Endothelial cell of umbilical vein (primary cell): ENCODE data around the gene IL6ST. TPM values are rescaled to one million over a fixed set of nuclear protein-coding genes. Genes with fewer than 3 reads are reported as not detected.
A peak's percentile ranks its signal among the peaks of the same experiment; 100 is the strongest.

Experiments used
- BruUV-seq: library from RNA; stranded (reverse); fragments of 400-500 nt; replicated peaks from 2 replicates; lab custom pipeline; 2021; lab: Mats Ljungman, UMichigan
- CTCF ChIA-PET: fragments of 300-600, 350-600 bp; sonication (Branson Sonifier 250); formaldehyde crosslinking; loops from one replicate; lab custom pipeline; 2021; ENCODE audit warnings: antibody characterized with exemption, inconsistent platforms; lab: Charles Lee
- POLR2A ChIA-PET: fragments of 300-600, 350-600 bp; sonication (Branson Sonifier 250); formaldehyde crosslinking; loops from one replicate; lab custom pipeline; 2021; ENCODE audit warnings: antibody characterized with exemption, inconsistent platforms; lab: Charles Lee
- DNase-seq: peaks from one replicate; pipeline ENCODE4 v3.0.0-alpha.2; 2011; ENCODE audit warnings: low read depth, low spot score
- FAIRE-seq: peaks from 2 replicates; lab custom pipeline; 2011; peaks lifted over from hg19 to GRCh38; lab: Jason Lieb, UNC
- H2AFZ ChIP-seq: 2 replicates; pipeline ENCODE4 v1.6.0; 2012; ENCODE audit warnings: low read depth, low read length, control low read depth, inconsistent platforms
- H3K27ac ChIP-seq: 2 replicates; pipeline ENCODE4 v1.5.1; 2011; ENCODE audit warnings: low read depth, mild to moderate bottlenecking, control low read depth, low read length, moderate library complexity; ENCODE audit not compliant: insufficient read depth
- H3K27me3 ChIP-seq, 2 experiments: 2 replicates each; pipeline versions ENCODE4 v1.6.0 to v1.6.1; 2011; ENCODE audit warnings: low read length in 2 of 2, mixed read lengths in 1 of 2; ENCODE audit not compliant: control insufficient read depth in 2 of 2, insufficient read depth in 2 of 2
- H3K36me3 ChIP-seq, 2 experiments: 2 replicates in 1 of 2; 3 replicates in 1 of 2; pipeline ENCODE4 v1.5.1; 2011; ENCODE audit warnings: low read length in 2 of 2, mild to moderate bottlenecking in 1 of 2, moderate library complexity in 1 of 2; ENCODE audit not compliant: control insufficient read depth in 2 of 2, insufficient read depth in 2 of 2; ENCODE audit errors: extremely low read depth in 1 of 2
- H3K4me1 ChIP-seq: 3 replicates; pipeline ENCODE4 v1.5.1; 2011; ENCODE audit warnings: mild to moderate bottlenecking, low read length; ENCODE audit not compliant: control insufficient read depth, insufficient read depth; ENCODE audit errors: extremely low read depth
- H3K4me2 ChIP-seq: 2 replicates; pipeline ENCODE4 v1.6.1; 2011; ENCODE audit warnings: low read length, control low read depth, mixed read lengths; ENCODE audit not compliant: insufficient read depth
- H3K4me3 ChIP-seq, 3 experiments: fragments of 200-600 bp in 1 of 3; sonication (generic), shearing (Covaris generic) in 1 of 3; replicated peaks in 1 of 3; 2 replicates each; pipeline ENCODE4 v1.5.1; 2011 to 2016; ENCODE audit warnings: control low read depth in 3 of 3, low read length in 3 of 3, mild to moderate bottlenecking in 2 of 3, inconsistent platforms in 1 of 3, low read depth in 1 of 3, moderate library complexity in 1 of 3; ENCODE audit not compliant: insufficient read depth in 1 of 3
- H3K79me2 ChIP-seq: 2 replicates; pipeline ENCODE4 v1.6.0; 2012; ENCODE audit warnings: low read length, inconsistent platforms; ENCODE audit not compliant: control insufficient read depth, insufficient read depth
- H3K9ac ChIP-seq: replicated peaks from 2 replicates; pipeline ENCODE3; 2011; ENCODE audit warnings: low read length, control low read depth; ENCODE audit not compliant: insufficient read depth; ENCODE audit errors: extremely low read depth
- H3K9me1 ChIP-seq: replicated peaks from 3 replicates; pipeline ENCODE4 v1.6.0; 2011; ENCODE audit warnings: mild to moderate bottlenecking, low read length; ENCODE audit not compliant: control insufficient read depth, insufficient read depth; ENCODE audit errors: extremely low read depth
- H3K9me3 ChIP-seq: replicated peaks from 2 replicates; pipeline ENCODE4 v1.5.1; 2012; ENCODE audit warnings: low read length, inconsistent platforms; ENCODE audit not compliant: control insufficient read depth, insufficient read depth
- H4K20me1 ChIP-seq: replicated peaks from 2 replicates; pipeline ENCODE3; 2011; ENCODE audit warnings: mild to moderate bottlenecking, low read length; ENCODE audit not compliant: control insufficient read depth, insufficient read depth; ENCODE audit errors: extremely low read depth
- CTCF ChIP-seq, 2 donors: IDR thresholded peaks; 1 replicate in 1 of 2; 2 replicates in 1 of 2; pipeline ENCODE4 v1.5.1; 2011; ENCODE audit warnings: low read length in 2 of 2, mild to moderate bottlenecking in 2 of 2, moderate library complexity in 2 of 2, control low read depth in 1 of 2, inconsistent platforms in 1 of 2, low read depth in 1 of 2; ENCODE audit not compliant: insufficient read depth in 1 of 2; ENCODE audit errors: extremely low read depth in 1 of 2
- EZH2 ChIP-seq: IDR thresholded peaks from 2 replicates; pipeline ENCODE4 v1.6.1; 2012; ENCODE audit warnings: borderline replicate concordance, low read depth, mild to moderate bottlenecking, moderate library complexity, low read length, inconsistent platforms; ENCODE audit not compliant: severe bottlenecking
- FOS ChIP-seq: IDR thresholded peaks from 2 replicates; pipeline ENCODE4 v1.6.1; 2011; ENCODE audit warnings: mild to moderate bottlenecking, low read length, moderate library complexity, borderline replicate concordance; ENCODE audit not compliant: insufficient read depth
- GATA2 ChIP-seq: IDR thresholded peaks from 2 replicates; pipeline ENCODE4 v1.7.0; 2011; ENCODE audit warnings: low read depth, mild to moderate bottlenecking, moderate library complexity, mixed read lengths, low read length; ENCODE audit not compliant: insufficient read length, insufficient read depth
- JUN ChIP-seq: IDR thresholded peaks from 2 replicates; pipeline ENCODE4 v1.6.1; 2011; ENCODE audit warnings: borderline replicate concordance, low read depth; ENCODE audit not compliant: insufficient read length, insufficient read depth
- MAX ChIP-seq: IDR thresholded peaks from 2 replicates; pipeline ENCODE4 v1.6.1; 2011; ENCODE audit not compliant: insufficient read depth, insufficient read length
- MYC ChIP-seq: IDR thresholded peaks from one replicate; pipeline ENCODE4 v1.6.1; 2011; ENCODE audit warnings: mild to moderate bottlenecking, low read depth, low read length
- POLR2A ChIP-seq: IDR thresholded peaks from 2 replicates; pipeline ENCODE4 v1.6.1; 2012; ENCODE audit warnings: low read depth, mild to moderate bottlenecking, control low read depth, low read length
- POLR2AphosphoS5 ChIP-seq: IDR thresholded peaks from 2 replicates; pipeline ENCODE4 v1.6.1; 2012; ENCODE audit warnings: low read depth, mild to moderate bottlenecking, control low read depth, low read length, moderate library complexity; ENCODE audit not compliant: insufficient read depth
- dilution Hi-C: fragments of 300-500 bp; cut with MboI; formaldehyde crosslinking; loops from one replicate; pipeline ENCODE4 v1.15.0; 2019; ENCODE audit warnings: low sequenced_read_pairs; ENCODE audit not compliant: extremely low pct_ligation_motif_present
- intact Hi-C: fragments of 100-400 bp; cut with micrococcal nuclease; formaldehyde crosslinking; loops from one replicate; pipeline ENCODE4 v1.10.0; 2022
- polyA plus RNA-seq, 4 experiments: library from polyadenylated mRNA; depleted of rRNA in 3 of 4; stranded (reverse) in 3 of 4; unstranded in 1 of 4; fragments of >200 nt; gene quantifications; 2 replicates each; pipeline versions ENCODE4 v1.2.1 to v1.2.3, GENCODE V29; 2011 to 2012; ENCODE audit warnings: missing spikeins in 1 of 4
- total RNA-seq: library from RNA; stranded (reverse); gene quantifications from 2 replicates; pipeline ENCODE4 v1.2.3, GENCODE V29; 2021

Gene IL6ST
- total and polyA plus RNA-seq, 2 donors (not counting 3 experiments of a cell fraction or from before 2014, with no cell fraction given) = 135 to 345 TPM

- no peak overlapping the region for H3K9ac ChIP-seq
- H3K4me2 ChIP-seq = no peak overlapping the region
- H3K79me2 ChIP-seq = no peaks in the 10 kb centered on the region
- TF ChIP-seq GATA2 = no peak
- TF ChIP-seq CTCF (IDR thresholded peaks at IDR 0.05; ENCODE audit: extremely low read depth in 1 of 2, insufficient read depth in 1 of 2, low read depth in 1 of 2, low read length in 2 of 2) = peak; percentile 41 to 49
- no peaks in the 10 kb centered on the region for H3K9me3 ChIP-seq
- no peak overlapping the region for H2AFZ ChIP-seq
- DNase-seq (peak; percentile 29), FAIRE-seq (peak; percentile 76)
- H4K20me1 ChIP-seq = no peaks in the 10 kb centered on the region
- POLR2A ChIA-PET = no interaction called here
- H3K27me3 ChIP-seq = no peaks in the 10 kb centered on the region
- no peak overlapping the region for H3K27ac ChIP-seq
- no TSS peak for BruUV-seq
- dilution Hi-C loops (no loop called here), intact Hi-C loops (loop anchor here (1.0 to 10.0 kb wide), 6 partner anchors 230 to 748 kb away; partner anchors contain the start of genes CDC20B and PLPP1)
- no peaks in the 10 kb centered on the region for H3K9me1 ChIP-seq
- CTCF ChIA-PET = interaction anchor here (0.7 to 1.7 kb wide), 2 partner anchors 215 to 515 kb away, joined by 3 read pairs; no protein-coding TSS in a partner anchor
- peaks cover 34% of the 10 kb centered on the region for H3K4me1 ChIP-seq
- H3K36me3 ChIP-seq = no peaks in the 10 kb centered on the region
- H3K4me3 ChIP-seq = no peak overlapping the region
Measured at GRCh38 chr5:55920784-55921183, 74.0 kb downstream of the IL6ST start.

- intact Hi-C loops (loop anchor here (1.0 to 10.0 kb wide), 6 partner anchors 229 to 747 kb away; partner anchors contain the start of genes CDC20B and PLPP1), dilution Hi-C loops (no loop called here)
- Histone ChIP-seq H3K9me1 (no peaks in the 10 kb centered on the region), H3K4me1 (peaks cover 25% of the 10 kb centered on the region), H4K20me1 (no peaks in the 10 kb centered on the region), H3K27ac (no peak overlapping the region), H3K9ac (no peak overlapping the region), H3K9me3 (no peaks in the 10 kb centered on the region), H3K36me3 (no peaks in the 10 kb centered on the region), H3K79me2 (no peaks in the 10 kb centered on the region), H3K27me3 (no peaks in the 10 kb centered on the region), H2AFZ (no peak overlapping the region), H3K4me2 (no peak overlapping the region), H3K4me3 (no peak overlapping the region)
- POLR2A ChIA-PET = no interaction called here
- TF ChIP-seq MYC (no peak), EZH2 (no peak), JUN (no peak), CTCF (IDR thresholded peaks at IDR 0.05; ENCODE audit: extremely low read depth in 1 of 2, insufficient read depth in 1 of 2, low read depth in 1 of 2, low read length in 2 of 2) (no peak), MAX (no peak), POLR2A (no peak), FOS (no peak), GATA2 (no peak), POLR2AphosphoS5 (no peak)
- no peak for FAIRE-seq
- CTCF ChIA-PET = no interaction called here
- no TSS peak for BruUV-seq
- DNase-seq = no peak
Measured at GRCh38 chr5:55919625-55920024, 75.1 kb downstream of the IL6ST start.
